BLaER1 treated with 17β-estradiol and CSF1 and Interleukin-3, amounts not matched to agents 10 nM and 100 nM (cell line): ENCODE measurements around the gene TMEM271.

Experiments used
- H3K27ac ChIP-seq, 11 experiments: shearing (Covaris generic); formaldehyde crosslinking; 2 replicates each; pipeline ENCODE4 v1.8.1; 2022
- H3K27me3 ChIP-seq, 11 experiments: shearing (Covaris generic); formaldehyde crosslinking; 2 replicates each; pipeline ENCODE4 v1.8.1; 2022
- H3K36me3 ChIP-seq, 11 experiments: shearing (Covaris generic); formaldehyde crosslinking; 2 replicates each; pipeline ENCODE4 v1.8.1; 2022
- H3K4me1 ChIP-seq, 10 experiments: shearing (Covaris generic); formaldehyde crosslinking; 2 replicates each; pipeline ENCODE4 v1.8.1; 2022
- H3K4me2 ChIP-seq, 11 experiments: shearing (Covaris generic); formaldehyde crosslinking; 2 replicates each; pipeline ENCODE4 v1.8.1; 2022
- H3K4me3 ChIP-seq, 10 experiments: shearing (Covaris generic); formaldehyde crosslinking; 2 replicates each; pipeline ENCODE4 v1.8.1; 2022
- H3K9ac ChIP-seq, 11 experiments: shearing (Covaris generic); formaldehyde crosslinking; 2 replicates each; pipeline ENCODE4 v1.8.1; 2022
- H3K9me3 ChIP-seq, 11 experiments: shearing (Covaris generic); formaldehyde crosslinking; replicated peaks in 1 of 11; 2 replicates each; pipeline ENCODE4 v1.8.1; 2022
- H4K20me1 ChIP-seq, 11 experiments: shearing (Covaris generic); formaldehyde crosslinking; 2 replicates each; pipeline ENCODE4 v1.8.1; 2022
- Cebpa-rat ChIP-seq, 11 experiments: shearing (Covaris generic); IDR thresholded peaks; 2 replicates each; pipeline ENCODE4 v1.8.1; 2022

TMEM271 gene

DNA sequence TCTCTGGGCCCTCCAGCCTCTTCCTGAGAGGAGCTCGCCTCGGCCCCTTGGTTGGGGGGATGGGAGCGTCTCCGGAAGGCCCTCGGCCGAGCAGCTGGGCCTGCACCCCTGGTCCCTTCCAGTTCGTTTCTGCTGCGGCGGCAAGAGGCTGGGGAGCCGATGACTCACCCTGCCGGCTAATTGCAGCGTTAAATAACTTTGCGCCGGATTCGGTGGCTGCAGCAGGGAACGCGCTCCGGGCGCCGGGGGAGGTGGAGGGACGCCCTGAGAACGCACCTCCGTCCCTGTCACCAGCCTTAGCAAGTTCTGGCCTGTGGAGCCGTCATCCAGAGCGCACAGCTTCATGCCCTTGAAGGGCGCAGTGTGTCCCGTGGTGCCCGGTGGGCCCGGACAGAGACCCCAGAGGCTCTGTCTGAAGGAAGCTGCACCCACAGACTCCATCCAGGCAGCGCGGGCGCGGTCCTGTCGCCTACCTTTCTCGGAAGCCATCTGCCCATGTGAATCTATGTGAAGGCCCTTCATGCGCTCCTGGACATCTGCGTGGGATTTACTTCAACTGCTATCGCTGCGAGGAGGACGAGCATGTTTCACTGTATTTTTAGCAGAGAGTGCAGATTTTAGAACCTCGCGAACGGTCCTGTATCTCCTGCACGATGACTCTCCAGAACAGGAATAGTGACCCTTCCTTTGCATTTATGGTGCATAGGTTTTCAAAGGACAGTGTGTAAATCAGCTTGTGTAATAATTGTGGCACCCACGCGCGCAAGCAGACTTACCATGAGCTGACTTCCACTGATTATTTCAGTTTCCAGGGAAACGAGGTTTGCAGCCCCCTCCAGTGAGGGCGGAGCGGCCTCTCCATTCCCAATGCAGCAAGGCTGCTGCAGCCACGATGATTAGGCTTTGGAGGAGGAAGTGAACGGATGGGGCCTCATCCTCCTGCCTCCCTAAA lies 1.7 kb upstream of the TMEM271 start:
- TF ChIP-seq Cebpa-rat (IDR thresholded peaks at IDR 0.05): no peak
- Histone ChIP-seq H3K4me2 (no peak overlapping the region), H3K27ac (no peak overlapping the region), H3K9me3 (peaks cover 55 to 76% (median 63%) of the 10 kb centered on the region in 11 experiments), H3K4me3 (no peak overlapping the region), H3K36me3 (no peaks in the 10 kb centered on the region), H3K4me1 (0 out of 20 replicates have a peak, but pooled peaks cover 0 to 4% (median 0%) of the 10 kb centered on the region in 10 experiments), H3K9ac (no peak overlapping the region), H3K27me3 (no peaks in the 10 kb centered on the region), H4K20me1 (no peaks in the 10 kb centered on the region)

- no peaks in the 10 kb centered on the region for H3K36me3 ChIP-seq
- H3K27ac ChIP-seq: no peak overlapping the region
- peaks cover 54 to 76% (median 67%) of the 10 kb centered on the region in 11 experiments for H3K9me3 ChIP-seq
- H3K4me1 ChIP-seq: 0 out of 20 replicates have a peak, but pooled peaks cover 0 to 4% (median 0%) of the 10 kb centered on the region in 10 experiments
- H3K9ac ChIP-seq: no peak overlapping the region
- no peaks in the 10 kb centered on the region for H3K27me3 ChIP-seq
- no peaks in the 10 kb centered on the region for H4K20me1 ChIP-seq
- H3K4me2 ChIP-seq: no peak overlapping the region
- no peak overlapping the region for H3K4me3 ChIP-seq
- TF ChIP-seq Cebpa-rat (IDR thresholded peaks at IDR 0.05): no peak
Measured at GRCh38 chr4:576991-577498, 950 bp upstream of the TMEM271 start.

- TF ChIP-seq Cebpa-rat (IDR thresholded peaks at IDR 0.05): no peak
- Histone ChIP-seq H4K20me1 (no peaks in the 10 kb centered on the region), H3K36me3 (no peaks in the 10 kb centered on the region), H3K27ac (no peak overlapping the region), H3K4me2 (no peak overlapping the region), H3K9me3 (peaks cover 59 to 81% (median 70%) of the 10 kb centered on the region in 11 experiments), H3K27me3 (no peaks in the 10 kb centered on the region), H3K9ac (no peak overlapping the region), H3K4me3 (no peak overlapping the region), H3K4me1 (0 out of 20 replicates have a peak, but pooled peaks cover 0 to 4% (median 0%) of the 10 kb centered on the region in 10 experiments)
Measured at GRCh38 chr4:575281-576141, 584 bp downstream of the TMEM271 start.

- no peak overlapping the region for H3K9ac ChIP-seq
- peaks cover 61 to 90% (median 76%) of the 10 kb centered on the region in 11 experiments for H3K9me3 ChIP-seq
- no peaks in the 10 kb centered on the region for H4K20me1 ChIP-seq
- no peaks in the 10 kb centered on the region for H3K36me3 ChIP-seq
- H3K4me1 ChIP-seq: no peaks in the 10 kb centered on the region
- no peak for TF ChIP-seq Cebpa-rat (IDR thresholded peaks at IDR 0.05)
- no peaks in the 10 kb centered on the region for H3K27me3 ChIP-seq
- H3K4me3 ChIP-seq: no peak overlapping the region
- no peak overlapping the region for H3K4me2 ChIP-seq
- no peak overlapping the region for H3K27ac ChIP-seq
Measured at GRCh38 chr4:574346-575161, 1.5 kb downstream of the TMEM271 start.

- no peak overlapping the region for H3K9ac ChIP-seq
- no peaks in the 10 kb centered on the region for H3K27me3 ChIP-seq
- no peaks in the 10 kb centered on the region for H4K20me1 ChIP-seq
- peaks cover 58 to 83% (median 68%) of the 10 kb centered on the region in 11 experiments for H3K9me3 ChIP-seq
- H3K36me3 ChIP-seq: no peaks in the 10 kb centered on the region
- H3K27ac ChIP-seq: no peak overlapping the region
- no peaks in the 10 kb centered on the region for H3K4me1 ChIP-seq
- no peak overlapping the region for H3K4me3 ChIP-seq
- H3K4me2 ChIP-seq: no peak overlapping the region
- no peak for TF ChIP-seq Cebpa-rat (IDR thresholded peaks at IDR 0.05)
Measured at GRCh38 chr4:573122-573892, 2.8 kb downstream of the TMEM271 start.

DNA sequence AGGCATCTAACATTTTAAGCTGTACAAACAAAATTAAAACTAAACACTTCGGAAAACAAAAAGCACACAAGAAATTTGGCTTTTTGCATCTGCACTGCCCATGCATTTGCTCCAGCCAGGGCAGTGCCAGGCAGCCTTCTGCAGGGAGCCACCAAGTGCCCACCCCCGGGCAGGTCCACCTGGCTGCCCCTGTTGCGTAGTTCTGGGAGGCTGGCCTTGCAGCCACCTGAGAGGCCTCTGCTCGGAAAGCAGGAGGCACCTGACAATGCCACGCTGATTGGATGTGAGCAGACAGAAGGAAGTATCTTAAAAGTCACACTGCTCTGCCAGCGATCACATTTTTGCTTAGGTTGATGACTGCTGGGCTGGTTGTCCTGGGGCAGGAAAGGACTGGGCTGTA lies 3.5 kb downstream of the TMEM271 start:
- TF ChIP-seq Cebpa-rat (IDR thresholded peaks at IDR 0.05): no peak
- Histone ChIP-seq H3K27me3 (no peaks in the 10 kb centered on the region), H3K36me3 (no peaks in the 10 kb centered on the region)

GRCh38 chr4:571838-572572 lies 4.1 kb downstream of the TMEM271 start:
- peaks cover 45 to 70% (median 56%) of the 10 kb centered on the region in 11 experiments for H3K9me3 ChIP-seq
- peaks cover 0 to 10% (median 2%) of the 10 kb centered on the region in 10 experiments; a peak in 6 of 20 replicates for H3K4me1 ChIP-seq
- H3K4me2 ChIP-seq: no peak overlapping the region
- no peak overlapping the region for H3K9ac ChIP-seq
- H3K4me3 ChIP-seq: no peak overlapping the region
- H3K27me3 ChIP-seq: no peaks in the 10 kb centered on the region
- TF ChIP-seq Cebpa-rat (IDR thresholded peaks at IDR 0.05): no peak
- no peaks in the 10 kb centered on the region for H4K20me1 ChIP-seq
- no peaks in the 10 kb centered on the region for H3K36me3 ChIP-seq
- H3K27ac ChIP-seq: no peak overlapping the region

More for the DNA sequence above, 3.5 kb downstream of the TMEM271 start:
- no peaks in the 10 kb centered on the region for H4K20me1 ChIP-seq
- H3K9ac ChIP-seq: no peak overlapping the region
- H3K9me3 ChIP-seq: peaks cover 51 to 76% (median 61%) of the 10 kb centered on the region in 11 experiments
- H3K4me3 ChIP-seq: no peak overlapping the region
- H3K27ac ChIP-seq: no peak overlapping the region
- no peak overlapping the region for H3K4me2 ChIP-seq
- H3K4me1 ChIP-seq: peaks cover 0 to 6% (median 0%) of the 10 kb centered on the region in 10 experiments; a peak in 5 of 20 replicates
